ENCODE measurements around the gene KIF4A.

- no peak for TF ChIP-seq POLR2AphosphoS5 (IDR thresholded peaks at IDR 0.05)
- TF ChIP-seq CTCF (IDR thresholded peaks at IDR 0.05): no peak
Measured at GRCh38 chrX:70313503-70313902, 23.6 kb downstream of the KIF4A start.
